ENCODE results near the gene AOAH.

GRCh38 chr7:36506820-36507219 is 217.5 kb downstream of the AOAH start:
- TF ChIP-seq EZH2phosphoT487 (IDR thresholded peaks at IDR 0.05; ENCODE audit: low read length), result no peak
- TF ChIP-seq, protein P1, sequence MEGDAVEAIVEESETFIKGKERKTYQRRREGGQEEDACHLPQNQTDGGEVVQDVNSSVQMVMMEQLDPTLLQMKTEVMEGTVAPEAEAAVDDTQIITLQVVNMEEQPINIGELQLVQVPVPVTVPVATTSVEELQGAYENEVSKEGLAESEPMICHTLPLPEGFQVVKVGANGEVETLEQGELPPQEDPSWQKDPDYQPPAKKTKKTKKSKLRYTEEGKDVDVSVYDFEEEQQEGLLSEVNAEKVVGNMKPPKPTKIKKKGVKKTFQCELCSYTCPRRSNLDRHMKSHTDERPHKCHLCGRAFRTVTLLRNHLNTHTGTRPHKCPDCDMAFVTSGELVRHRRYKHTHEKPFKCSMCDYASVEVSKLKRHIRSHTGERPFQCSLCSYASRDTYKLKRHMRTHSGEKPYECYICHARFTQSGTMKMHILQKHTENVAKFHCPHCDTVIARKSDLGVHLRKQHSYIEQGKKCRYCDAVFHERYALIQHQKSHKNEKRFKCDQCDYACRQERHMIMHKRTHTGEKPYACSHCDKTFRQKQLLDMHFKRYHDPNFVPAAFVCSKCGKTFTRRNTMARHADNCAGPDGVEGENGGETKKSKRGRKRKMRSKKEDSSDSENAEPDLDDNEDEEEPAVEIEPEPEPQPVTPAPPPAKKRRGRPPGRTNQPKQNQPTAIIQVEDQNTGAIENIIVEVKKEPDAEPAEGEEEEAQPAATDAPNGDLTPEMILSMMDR (IDR thresholded peaks at IDR 0.05; ENCODE audit: low read length), result no peak
- TF ChIP-seq EZH2 (optimal IDR thresholded peaks at IDR 0.05; ENCODE audit: low read depth, low read length), result no peak
